ENCODE results near the gene ANAPC16.

DNA sequence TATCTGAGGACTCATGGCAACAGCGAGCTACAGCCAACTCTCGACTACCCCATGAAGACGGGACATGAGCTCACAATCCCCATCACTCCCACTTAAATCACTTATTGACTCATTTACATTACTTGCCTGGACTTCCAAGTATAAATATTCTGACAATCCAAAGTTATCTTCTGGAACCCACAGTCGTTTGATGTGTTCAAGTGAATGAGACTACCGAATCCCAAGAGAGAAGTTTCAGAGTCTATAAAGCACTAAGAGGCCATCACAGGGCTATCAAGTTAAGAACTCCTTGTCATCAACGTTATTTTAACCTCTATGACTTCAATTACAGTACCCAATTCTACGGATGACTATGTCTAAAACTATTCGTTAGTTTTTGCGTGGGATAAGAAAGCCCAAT, 11.5 kb upstream of the ANAPC16 start:
- TF ChIP-seq, protein P1, sequence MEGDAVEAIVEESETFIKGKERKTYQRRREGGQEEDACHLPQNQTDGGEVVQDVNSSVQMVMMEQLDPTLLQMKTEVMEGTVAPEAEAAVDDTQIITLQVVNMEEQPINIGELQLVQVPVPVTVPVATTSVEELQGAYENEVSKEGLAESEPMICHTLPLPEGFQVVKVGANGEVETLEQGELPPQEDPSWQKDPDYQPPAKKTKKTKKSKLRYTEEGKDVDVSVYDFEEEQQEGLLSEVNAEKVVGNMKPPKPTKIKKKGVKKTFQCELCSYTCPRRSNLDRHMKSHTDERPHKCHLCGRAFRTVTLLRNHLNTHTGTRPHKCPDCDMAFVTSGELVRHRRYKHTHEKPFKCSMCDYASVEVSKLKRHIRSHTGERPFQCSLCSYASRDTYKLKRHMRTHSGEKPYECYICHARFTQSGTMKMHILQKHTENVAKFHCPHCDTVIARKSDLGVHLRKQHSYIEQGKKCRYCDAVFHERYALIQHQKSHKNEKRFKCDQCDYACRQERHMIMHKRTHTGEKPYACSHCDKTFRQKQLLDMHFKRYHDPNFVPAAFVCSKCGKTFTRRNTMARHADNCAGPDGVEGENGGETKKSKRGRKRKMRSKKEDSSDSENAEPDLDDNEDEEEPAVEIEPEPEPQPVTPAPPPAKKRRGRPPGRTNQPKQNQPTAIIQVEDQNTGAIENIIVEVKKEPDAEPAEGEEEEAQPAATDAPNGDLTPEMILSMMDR (conservative IDR thresholded peaks at IDR 0.05 in 1 of 2, IDR thresholded peaks at IDR 0.05 in 1 of 2; ENCODE audit: extremely low read depth in 1 of 2, insufficient read depth in 1 of 2, low read depth in 1 of 2, low read length in 2 of 2), result no peak
- no peak for TF ChIP-seq EZH2 (IDR thresholded peaks at IDR 0.05; ENCODE audit: borderline replicate concordance, low read length)

Measured in mammary epithelial cell (primary cell).